H1 (cell line): ENCODE measurements around the gene MAP7D1. TPM values are rescaled to one million over a fixed set of nuclear protein-coding genes. Genes with fewer than 3 reads are reported as not detected.

Source experiments
- BRCA1 ChIP-seq: IDR thresholded peaks from 2 replicates; pipeline ENCODE4 v1.6.1; 2012; ENCODE audit warnings: low read depth, low read length, improper control_type of control experiment
- GABPA ChIP-seq: IDR thresholded peaks from 2 replicates; pipeline ENCODE4 v1.6.1; 2011; ENCODE audit warnings: mild to moderate bottlenecking, low read length, moderate library complexity, borderline replicate concordance; ENCODE audit not compliant: insufficient read depth
- MAX ChIP-seq: IDR thresholded peaks from 2 replicates; pipeline ENCODE4 v1.6.1; 2012; ENCODE audit warnings: inconsistent platforms
- PHF8 ChIP-seq: fragments of 200-600 bp; sonication (generic); conservative IDR thresholded peaks from 2 replicates; pipeline ENCODE4 v1.7.1; 2012; ENCODE audit warnings: low read depth, mild to moderate bottlenecking, inconsistent platforms, low read length, moderate library complexity
- ZNF274 ChIP-seq: IDR thresholded peaks from 2 replicates; pipeline ENCODE4 v1.7.0; 2012; ENCODE audit warnings: low read length, borderline replicate concordance; ENCODE audit errors: extremely low read depth
- polyA plus RNA-seq, 7 experiments: library from polyadenylated mRNA; depleted of rRNA in 3 of 7; stranded (reverse) in 5 of 7; unstranded in 2 of 7; fragments of >200 nt in 5 of 7; fragments of 200-250 nt in 2 of 7; gene quantifications; 1 replicate in 5 of 7; 2 replicates in 1 of 7; 4 replicates in 1 of 7; pipeline versions ENCODE4 v1.2.1 to v1.2.3, GENCODE V29; 2011 to 2013; ENCODE audit warnings: missing spikeins in 2 of 7, mixed read lengths in 2 of 7
- total RNA-seq: library from RNA; stranded (reverse); fragmentation: NEBNext Ultra II Directional; extraction: Animal tissue kit (Norgen Biotek cat#: 25700); gene quantifications from 2 replicates; pipeline ENCODE4 v1.2.1, GENCODE V29; 2021

The MAP7D1 gene
- total and polyA plus RNA-seq, 2 of the 8 experiments (the other 6 are each of a cell fraction or from before 2014, with no cell fraction given), result 18.2 to 52.4 TPM

GRCh38 chr1:36151845-36152203 lies 4.1 kb upstream of the MAP7D1 start (continued):
- TF ChIP-seq MAX (no peak), PHF8 (no peak), BRCA1 (no peak), GABPA (no peak), ZNF274 (no peak)
- TF ChIP-seq, all 59 proteins: peak for 0
